Esophagus squamous epithelium (tissue), 5 donors: ENCODE measurements around the gene VPS18. TPM values are rescaled to one million over a fixed set of nuclear protein-coding genes. Genes with fewer than 3 reads are reported as not detected.

ENCODE experiments used
- DNase-seq: peaks from one replicate; lab custom pipeline; 2025; lab: John Stamatoyannopoulos, UW
- H3K27ac ChIP-seq, 4 donors: fragments of 200-600 bp; sonication (generic); one replicate each; pipeline ENCODE4 v1.5.1; 2016 to 2019; ENCODE audit warnings: mild to moderate bottlenecking in 1 of 4
- H3K27me3 ChIP-seq, 4 donors: fragments of 200-600 bp; sonication (generic); 1 replicate in 3 of 4; 2 replicates in 1 of 4; pipeline versions ENCODE4 v1.5.1 to v1.6.0; 2017 to 2021; ENCODE audit warnings: antibody characterized with exemption in 1 of 4
- H3K36me3 ChIP-seq, 3 donors: fragments of 200-600 bp; sonication (generic); one replicate each; pipeline ENCODE4 v1.5.1; 2016 to 2019
- H3K4me1 ChIP-seq, 3 donors: fragments of 200-600 bp; sonication (generic); one replicate each; pipeline ENCODE4 v1.5.1; 2017 to 2019
- H3K4me3 ChIP-seq, 4 donors: fragments of 200-600 bp; sonication (generic); 1 replicate in 3 of 4; 2 replicates in 1 of 4; pipeline ENCODE4 v1.5.1; 2016 to 2019; ENCODE audit warnings: mild to moderate bottlenecking in 2 of 4, moderate library complexity in 1 of 4
- H3K9me3 ChIP-seq, 3 donors: fragments of 200-600 bp; sonication (generic); one replicate each; pipeline ENCODE4 v1.5.1; 2016 to 2019
- POLR2A ChIP-seq, 4 donors: fragments of 450-650 bp; IDR thresholded peaks; one replicate each; pipeline ENCODE4 v1.6.1; 2017; ENCODE audit warnings: antibody characterized with exemption in 4 of 4, mild to moderate bottlenecking in 4 of 4, moderate library complexity in 3 of 4
- WGBS, 2 donors: methylation state at CpG; one replicate each; pipeline ENCODE4 v1.1.5; 2018; 5-methylcytosine and 5-hydroxymethylcytosine counted together
- intact Hi-C: fragments of 100-400 bp; cut with DNase I; formaldehyde crosslinking; loops from one replicate; pipeline ENCODE4 v1.15.0; 2022
- total RNA-seq, 4 donors: library from RNA; depleted of rRNA; stranded (reverse); fragments of >200 nt; gene quantifications; one replicate each; pipeline ENCODE4 v1.1.0, GENCODE V29; 2016
- TF ChIP-seq, protein P1 (sequence below), 6 experiments: fragments of 450-650 bp in 4 of 6; fragments of 200-600 bp in 2 of 6; sonication (generic) in 2 of 6; IDR thresholded peaks; one replicate each; pipeline ENCODE4 v1.5.1; 2016 to 2019; ENCODE audit warnings: antibody characterized with exemption in 6 of 6, mild to moderate bottlenecking in 4 of 6, moderate library complexity in 4 of 6
- donor health status: DM: yes; HTN: yes; CAD: no.

Gene VPS18
- total RNA-seq, 4 donors from 2014 or later: 17.4 to 25.9 (median 20.7) TPM

GRCh38 chr15:40932649-40933516 is 38.6 kb downstream of the VPS18 start:
- Histone ChIP-seq H3K9me3 (no peaks in the 10 kb centered on the region), H3K36me3 (peaks cover 0 to 8% (median 0%) of the 10 kb centered on the region in 3 donors), H3K27me3 (peaks cover 13 to 60% (median 25%) of the 10 kb centered on the region in 4 donors), H3K4me3 (peak overlapping the region in 3 of 4 donors; percentile 52 to 65 (median 56)), H3K4me1 (peaks cover 30 to 65% (median 32%) of the 10 kb centered on the region in 3 donors), H3K27ac (no peak overlapping the region)
- TF ChIP-seq, protein P1, sequence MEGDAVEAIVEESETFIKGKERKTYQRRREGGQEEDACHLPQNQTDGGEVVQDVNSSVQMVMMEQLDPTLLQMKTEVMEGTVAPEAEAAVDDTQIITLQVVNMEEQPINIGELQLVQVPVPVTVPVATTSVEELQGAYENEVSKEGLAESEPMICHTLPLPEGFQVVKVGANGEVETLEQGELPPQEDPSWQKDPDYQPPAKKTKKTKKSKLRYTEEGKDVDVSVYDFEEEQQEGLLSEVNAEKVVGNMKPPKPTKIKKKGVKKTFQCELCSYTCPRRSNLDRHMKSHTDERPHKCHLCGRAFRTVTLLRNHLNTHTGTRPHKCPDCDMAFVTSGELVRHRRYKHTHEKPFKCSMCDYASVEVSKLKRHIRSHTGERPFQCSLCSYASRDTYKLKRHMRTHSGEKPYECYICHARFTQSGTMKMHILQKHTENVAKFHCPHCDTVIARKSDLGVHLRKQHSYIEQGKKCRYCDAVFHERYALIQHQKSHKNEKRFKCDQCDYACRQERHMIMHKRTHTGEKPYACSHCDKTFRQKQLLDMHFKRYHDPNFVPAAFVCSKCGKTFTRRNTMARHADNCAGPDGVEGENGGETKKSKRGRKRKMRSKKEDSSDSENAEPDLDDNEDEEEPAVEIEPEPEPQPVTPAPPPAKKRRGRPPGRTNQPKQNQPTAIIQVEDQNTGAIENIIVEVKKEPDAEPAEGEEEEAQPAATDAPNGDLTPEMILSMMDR (IDR thresholded peaks at IDR 0.05): no peak
- no peak for TF ChIP-seq POLR2A (IDR thresholded peaks at IDR 0.05)
- intact Hi-C loops: no loop called here
- DNase-seq: no peak
- WGBS, 2 donors: 58% methylated on average over 11 of the region's 11 CpGs; no CpG with 5 or more reads in 1 of the 2 donors

DNA sequence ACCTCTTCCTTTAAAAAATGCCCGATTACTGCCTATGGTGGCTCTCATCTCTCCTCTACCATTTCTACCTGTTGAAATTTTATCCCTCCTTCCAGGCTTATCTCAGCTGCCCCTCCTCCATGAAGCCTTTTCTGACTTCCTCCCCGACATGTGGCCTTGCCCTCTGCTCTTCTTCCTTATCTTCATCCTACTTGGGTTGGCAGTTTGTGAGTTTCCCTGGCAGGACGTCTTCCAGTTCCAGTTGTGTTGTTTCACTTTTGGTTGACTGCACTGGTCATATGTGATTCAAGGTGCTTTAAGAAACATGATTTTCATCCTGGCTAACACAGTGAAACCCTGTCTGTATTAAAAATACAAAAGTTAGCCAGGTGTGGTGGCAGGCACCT is 39.3 kb downstream of the VPS18 start:
- TF ChIP-seq POLR2A (IDR thresholded peaks at IDR 0.05): no peak
- TF ChIP-seq, protein P1 (IDR thresholded peaks at IDR 0.05): no peak
- Histone ChIP-seq H3K27me3 (peaks cover 8 to 54% (median 18%) of the 10 kb centered on the region in 4 donors), H3K4me1 (peaks cover 24 to 65% (median 26%) of the 10 kb centered on the region in 3 donors), H3K36me3 (peaks cover 0 to 8% (median 0%) of the 10 kb centered on the region in 3 donors), H3K9me3 (no peaks in the 10 kb centered on the region), H3K27ac (no peak overlapping the region), H3K4me3 (peak overlapping the region in 1 of 4 donors; percentile 65)
- no peak for DNase-seq
- intact Hi-C loops: no loop called here
- 52 to 72% methylated on average over 3 of the region's 3 CpGs for WGBS, 2 donors

DNA sequence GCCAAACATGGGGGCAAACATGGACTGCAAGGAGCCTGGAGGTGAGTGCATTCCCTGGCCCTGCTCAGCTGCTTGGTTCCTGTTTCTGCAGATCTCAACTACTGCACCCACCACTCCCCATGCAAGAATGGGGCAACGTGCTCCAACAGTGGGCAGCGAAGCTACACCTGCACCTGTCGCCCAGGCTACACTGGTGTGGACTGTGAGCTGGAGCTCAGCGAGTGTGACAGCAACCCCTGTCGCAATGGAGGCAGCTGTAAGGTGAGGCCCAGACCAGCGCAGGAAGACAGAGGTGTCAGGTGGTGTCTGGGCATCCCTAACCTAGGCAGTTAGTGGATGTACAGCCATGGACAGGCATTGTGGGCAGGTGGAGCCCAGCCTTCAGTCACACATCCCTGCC is 40.2 kb downstream of the VPS18 start:
- WGBS, 2 donors: 94% methylated on average over 6 of the region's 6 CpGs; no CpG with 5 or more reads in 1 of the 2 donors
- peaks cover 8 to 44% (median 15%) of the 10 kb centered on the region in 4 donors for H3K27me3 ChIP-seq
- no peak for DNase-seq
- H3K4me3 ChIP-seq: no peak overlapping the region
- intact Hi-C loops: no loop called here
- H3K4me1 ChIP-seq: peaks cover 16 to 60% (median 19%) of the 10 kb centered on the region in 3 donors
- TF ChIP-seq, protein P1 (IDR thresholded peaks at IDR 0.05): no peak
- H3K27ac ChIP-seq: no peak overlapping the region
- peaks cover 0 to 8% (median 0%) of the 10 kb centered on the region in 3 donors for H3K36me3 ChIP-seq
- no peaks in the 10 kb centered on the region for H3K9me3 ChIP-seq

- intact Hi-C loops: no loop called here
- no peak overlapping the region for H3K27ac ChIP-seq
- no peak for DNase-seq
- TF ChIP-seq, protein P1 (IDR thresholded peaks at IDR 0.05): no peak
- no peak for TF ChIP-seq POLR2A (IDR thresholded peaks at IDR 0.05)
- no peaks in the 10 kb centered on the region for H3K9me3 ChIP-seq
- WGBS, 2 donors: 92 to 93% methylated on average over 19 to 20 of the region's 31 CpGs
- H3K4me1 ChIP-seq: peaks cover 8 to 58% (median 16%) of the 10 kb centered on the region in 3 donors
- H3K27me3 ChIP-seq: peaks cover 0 to 26% (median 4%) of the 10 kb centered on the region in 4 donors
- peaks cover 0 to 8% (median 0%) of the 10 kb centered on the region in 3 donors for H3K36me3 ChIP-seq
- no peak overlapping the region for H3K4me3 ChIP-seq
These were observed 42.0 kb downstream of the VPS18 start for GRCh38 chr15:40936234-40936708.
